NCI-H446 (cell line): ENCODE results near the gene INAFM1.

Experiments
- DNase-seq, 2 experiments: peaks; one replicate each; lab custom pipeline; 2025; lab: John Stamatoyannopoulos, UW

The INAFM1 gene

DNA sequence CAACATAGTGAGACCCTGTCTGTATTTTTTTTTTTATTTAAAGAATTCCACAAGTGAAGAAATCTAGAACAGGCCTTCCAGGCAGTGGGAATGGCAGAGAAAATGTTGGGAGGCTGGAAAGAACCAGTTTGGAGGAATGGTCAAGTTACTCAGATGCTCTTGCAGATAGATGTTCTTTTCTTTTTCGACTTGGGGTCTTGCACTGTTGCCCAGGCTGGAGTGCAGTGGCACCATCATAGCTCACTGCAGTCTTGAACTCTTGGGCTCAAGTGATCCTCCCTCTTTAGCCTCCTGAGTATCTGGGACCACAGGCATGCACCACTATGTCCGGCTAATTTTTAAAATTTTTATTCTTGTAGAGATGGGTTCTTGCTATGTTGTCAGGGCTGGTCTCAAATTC is 35.6 kb downstream of the INAFM1 start:
- DNase-seq: no peak

DNA sequence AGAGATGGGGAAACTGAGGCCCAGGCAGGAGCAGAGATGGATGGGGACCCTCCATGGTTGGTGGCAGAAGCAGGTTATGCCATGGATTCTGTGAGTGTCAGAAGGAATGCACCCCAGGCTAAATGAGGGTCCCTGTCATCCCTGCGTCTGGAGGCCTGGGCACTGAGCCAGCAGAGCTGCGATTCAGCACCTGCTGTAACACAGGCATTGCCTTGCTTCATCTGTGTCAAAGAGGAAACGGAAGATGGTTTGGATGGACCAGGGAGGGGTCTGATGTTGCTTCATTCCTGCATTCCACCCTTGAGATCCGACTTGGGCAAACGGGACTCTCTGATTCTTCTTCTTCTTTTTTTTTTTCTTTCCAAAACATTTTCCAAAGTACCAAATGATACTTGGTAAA is 36.1 kb downstream of the INAFM1 start:
- DNase-seq: peak in 1 of 2 experiments; percentile 25

DNA sequence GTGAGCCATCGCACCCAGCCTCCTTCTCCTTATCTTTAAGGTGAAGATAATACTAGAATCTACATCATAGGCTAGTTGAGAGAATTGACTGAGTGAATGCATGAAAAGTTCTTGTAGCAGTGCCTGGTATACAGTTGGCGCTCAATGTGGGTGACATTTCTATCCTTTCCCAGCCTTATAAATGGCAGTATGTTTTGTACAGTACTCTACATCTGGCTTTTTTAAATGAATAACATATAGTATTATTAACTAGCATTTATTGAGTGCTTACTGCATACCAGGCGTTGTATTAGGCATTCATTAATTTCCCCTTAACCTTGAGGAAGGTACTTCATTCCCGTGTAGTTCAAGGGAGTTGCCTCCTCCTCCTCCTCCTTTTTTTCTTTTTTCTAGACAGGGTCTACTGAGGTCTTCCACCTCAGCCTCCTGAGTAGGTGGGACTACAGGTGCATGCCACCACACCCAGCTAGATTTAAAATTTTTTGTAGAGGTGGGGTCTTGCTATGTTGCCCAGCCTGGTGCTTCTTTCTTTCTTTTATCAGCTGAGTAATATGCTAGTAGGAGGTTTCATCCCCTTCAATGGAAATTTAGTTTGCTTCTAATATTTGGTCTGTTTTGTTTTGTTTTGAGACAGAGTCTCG is 37.8 kb downstream of the INAFM1 start:
- no peak for DNase-seq

DNA sequence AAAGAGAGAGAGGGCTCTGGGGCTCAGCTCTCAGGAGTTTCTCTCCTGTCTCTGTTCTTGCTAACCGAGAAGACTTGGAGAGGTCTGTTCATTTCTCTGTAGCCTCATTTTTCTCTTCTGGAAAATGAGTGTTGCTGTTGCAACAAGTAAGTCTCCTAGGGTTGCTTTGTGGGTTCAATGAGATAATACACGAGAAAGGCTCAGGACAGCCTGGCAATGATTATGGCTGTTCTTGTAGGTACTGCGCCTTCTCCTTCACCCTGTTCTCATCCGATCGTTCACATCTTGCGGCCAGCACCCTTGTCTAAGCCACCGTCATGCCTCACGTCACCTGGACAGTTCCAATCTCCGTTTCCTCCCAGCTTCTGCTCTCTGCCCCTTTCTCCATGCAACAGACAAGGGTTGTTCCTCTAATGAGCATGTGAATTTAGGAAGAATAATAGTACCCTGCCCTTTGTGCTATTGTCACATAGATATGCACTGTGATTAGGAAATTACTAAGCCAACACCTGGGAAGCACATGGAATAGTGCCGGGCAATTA is 39.1 kb downstream of the INAFM1 start:
- DNase-seq: no peak

DNA sequence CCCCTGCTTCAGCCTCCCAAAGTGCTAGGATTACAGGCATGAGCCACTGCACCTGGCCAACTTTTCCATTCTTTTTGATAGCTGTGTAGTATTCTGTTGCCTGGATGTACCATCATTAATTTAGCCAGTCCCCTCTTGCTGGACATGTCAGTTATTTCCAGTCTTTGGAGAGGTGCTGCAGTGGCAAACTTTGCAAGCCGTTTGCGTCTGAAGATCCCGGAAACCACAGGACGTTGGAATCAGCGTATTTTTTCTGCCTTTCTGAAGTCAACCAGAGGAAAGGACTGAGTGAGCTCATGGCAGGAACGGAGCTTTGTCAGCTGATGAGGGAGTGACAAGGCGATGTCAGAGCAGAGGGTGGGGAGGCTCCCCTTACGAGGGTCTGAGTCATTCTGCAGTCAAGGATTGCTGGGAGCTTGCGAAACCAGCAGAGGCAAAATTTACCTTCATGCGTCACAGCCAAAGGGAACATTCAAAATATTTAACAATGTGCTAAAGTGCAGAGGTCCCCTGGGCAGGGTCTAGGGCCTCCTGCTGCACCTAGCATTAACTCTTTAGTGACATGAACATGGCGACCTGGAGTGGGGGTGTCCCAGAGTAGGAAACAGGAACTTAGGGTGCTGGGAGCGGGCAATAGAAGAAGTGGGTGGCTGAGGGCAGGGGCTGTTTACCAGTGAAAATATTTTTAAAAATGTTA is 40.6 kb downstream of the INAFM1 start:
- DNase-seq: no peak

DNA sequence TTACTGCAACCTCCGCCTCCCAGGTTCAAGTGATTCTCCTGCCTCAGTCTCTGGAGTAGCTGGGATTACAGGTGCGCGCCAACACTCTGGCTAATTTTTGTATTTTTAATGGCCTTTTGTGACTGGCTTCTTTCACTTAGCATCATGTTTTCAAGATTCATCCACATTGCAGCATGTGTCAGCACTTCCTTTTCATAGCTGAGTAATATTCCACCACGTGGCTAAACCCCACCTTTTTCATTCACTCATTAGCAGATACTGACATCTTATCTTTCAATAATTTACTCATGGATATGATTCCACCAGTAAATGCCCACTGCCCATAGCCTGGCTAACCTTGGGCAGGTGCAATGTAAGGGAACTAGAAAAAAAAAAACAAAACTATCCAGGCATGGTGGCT is 41.8 kb downstream of the INAFM1 start:
- DNase-seq: no peak

DNA sequence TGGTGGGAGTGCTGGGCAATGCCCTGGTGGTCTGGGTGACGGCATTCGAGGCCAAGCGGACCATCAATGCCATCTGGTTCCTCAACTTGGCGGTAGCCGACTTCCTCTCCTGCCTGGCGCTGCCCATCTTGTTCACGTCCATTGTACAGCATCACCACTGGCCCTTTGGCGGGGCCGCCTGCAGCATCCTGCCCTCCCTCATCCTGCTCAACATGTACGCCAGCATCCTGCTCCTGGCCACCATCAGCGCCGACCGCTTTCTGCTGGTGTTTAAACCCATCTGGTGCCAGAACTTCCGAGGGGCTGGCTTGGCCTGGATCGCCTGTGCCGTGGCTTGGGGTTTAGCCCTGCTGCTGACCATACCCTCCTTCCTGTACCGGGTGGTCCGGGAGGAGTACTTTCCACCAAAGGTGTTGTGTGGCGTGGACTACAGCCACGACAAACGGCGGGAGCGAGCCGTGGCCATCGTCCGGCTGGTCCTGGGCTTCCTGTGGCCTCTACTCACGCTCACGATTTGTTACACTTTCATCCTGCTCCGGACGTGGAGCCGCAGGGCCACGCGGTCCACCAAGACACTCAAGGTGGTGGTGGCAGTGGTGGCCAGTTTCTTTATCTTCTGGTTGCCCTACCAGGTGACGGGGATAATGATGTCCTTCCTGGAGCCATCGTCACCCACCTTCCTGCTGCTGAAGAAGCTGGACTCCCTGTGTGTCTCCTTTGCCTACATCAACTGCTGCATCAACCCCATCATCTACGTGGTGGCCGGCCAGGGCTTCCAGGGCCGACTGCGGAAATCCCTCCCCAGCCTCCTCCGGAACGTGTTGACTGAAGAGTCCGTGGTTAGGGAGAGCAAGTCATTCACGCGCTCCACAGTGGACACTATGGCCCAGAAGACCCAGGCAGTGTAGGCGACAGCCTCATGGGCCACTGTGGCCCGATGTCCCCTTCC is 45.5 kb downstream of the INAFM1 start:
- DNase-seq: no peak

DNA sequence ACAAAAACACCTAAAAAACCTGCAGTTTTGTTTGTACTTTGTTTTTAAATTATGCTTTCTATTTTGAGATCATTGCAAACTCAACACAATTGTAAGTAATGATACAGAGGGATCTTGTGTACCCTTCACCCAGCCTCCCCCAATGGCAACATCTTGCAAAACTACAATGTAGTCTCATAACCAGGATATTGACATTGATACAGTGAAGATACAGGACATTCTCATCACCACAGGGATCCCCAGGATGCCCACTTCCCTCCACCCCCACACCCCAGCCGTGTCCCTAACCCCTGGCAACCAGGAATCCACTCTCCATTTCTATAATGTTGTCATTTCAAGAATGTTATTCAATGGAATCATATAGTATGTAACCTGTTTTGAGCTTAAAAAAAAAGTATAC is 46.9 kb downstream of the INAFM1 start:
- DNase-seq: no peak

DNA sequence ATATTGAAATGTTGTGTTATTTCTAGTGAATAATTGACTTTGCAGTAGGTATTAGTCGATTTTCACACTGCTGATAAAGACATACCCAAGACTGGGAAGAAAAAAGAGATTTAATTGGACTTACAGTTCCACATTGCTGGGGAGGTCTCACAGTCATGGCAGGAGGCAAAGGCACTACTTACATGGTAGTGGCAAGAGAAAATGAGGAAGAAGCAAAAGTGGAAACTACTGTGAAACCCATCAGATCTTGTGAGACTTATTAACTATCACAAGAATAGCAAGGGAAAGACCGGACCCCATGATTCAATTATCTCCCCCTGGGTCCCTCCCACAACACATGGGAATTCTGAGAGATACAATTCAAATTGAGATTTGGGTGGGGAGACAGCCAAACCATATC is 47.4 kb downstream of the INAFM1 start:
- no peak for DNase-seq

DNA sequence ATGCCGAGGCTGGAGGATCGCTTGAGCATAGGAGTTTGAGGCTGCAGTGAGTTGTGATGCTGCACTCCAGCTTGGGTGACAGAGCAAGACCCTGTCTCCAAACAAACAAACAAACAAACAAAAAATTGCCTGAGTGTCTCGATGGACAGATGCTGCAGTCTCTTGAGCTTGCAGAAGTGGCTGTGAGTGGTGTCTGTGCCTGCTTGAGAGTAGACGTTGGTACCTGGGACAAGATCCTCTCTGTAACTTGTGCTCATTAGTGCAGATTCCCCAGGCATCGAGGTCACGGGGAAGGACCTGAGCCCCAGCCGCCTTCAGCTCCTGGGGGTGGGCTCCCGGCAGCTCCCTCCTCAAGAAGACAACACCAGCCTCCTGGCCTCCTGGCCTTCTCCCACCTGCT is 48.7 kb downstream of the INAFM1 start:
- no peak for DNase-seq

DNA sequence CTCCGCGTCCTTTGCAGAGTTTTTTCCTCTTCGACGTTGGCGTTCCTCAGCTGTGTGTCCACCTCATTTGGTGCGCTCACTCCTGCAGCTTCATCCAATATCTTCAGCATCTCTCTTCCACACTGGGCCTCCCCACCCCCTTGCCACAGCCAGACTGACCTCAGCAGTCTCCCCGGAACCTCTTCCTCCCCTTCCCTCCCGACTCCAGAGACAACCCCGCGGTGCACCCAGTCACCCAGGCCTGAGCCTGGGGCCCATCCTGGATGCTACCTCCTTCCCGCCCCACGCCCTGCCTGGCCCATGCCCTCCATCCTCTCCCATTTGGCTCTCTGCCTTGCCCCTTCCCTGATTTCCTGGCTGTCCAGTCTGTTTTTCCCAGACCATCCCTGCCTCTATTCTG is 49.2 kb downstream of the INAFM1 start:
- no peak for DNase-seq

DNA sequence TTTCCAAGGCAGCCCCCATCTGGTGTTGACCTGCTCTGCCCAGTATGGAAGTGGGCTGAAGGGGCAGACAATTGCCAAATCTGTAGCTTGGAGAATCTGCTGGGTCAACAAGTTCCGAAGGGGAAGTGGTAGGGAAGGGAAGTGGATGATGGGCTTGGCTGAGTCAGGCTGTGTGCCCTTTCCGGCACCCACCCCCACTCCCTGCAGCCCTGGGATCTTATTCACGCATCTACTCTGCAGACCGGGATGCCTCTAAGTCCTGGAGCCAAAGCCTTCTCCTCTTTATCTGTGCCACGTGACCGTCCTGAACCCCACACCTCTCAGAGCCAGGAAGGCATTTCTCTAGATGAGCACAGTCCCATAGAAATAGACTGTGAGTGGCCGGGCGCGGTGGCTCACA is 49.8 kb downstream of the INAFM1 start:
- no peak for DNase-seq
